Esophagus mucosa (tissue), 1 donor: ENCODE data around the gene IGFBP3. TPM values are rescaled to one million over a fixed set of nuclear protein-coding genes. Genes with fewer than 3 reads are reported as not detected.
A peak's percentile ranks its signal among the peaks of the same experiment; 100 is the strongest.

Experiments used
- ATAC-seq: fragments of 200-7000 bp; cut with Tn5 transposase; one replicate; pipeline ENCODE4 v1.9.1; 2020
- total RNA-seq: library from RNA; stranded (reverse); gene quantifications from one replicate; pipeline ENCODE4 v1.2.4, GENCODE V29; 2023
- donor health status: DM: yes; HTN: yes; CAD: no.

IGFBP3 gene
- total RNA-seq, 1 donor from 2014 or later = 7.9 TPM

DNA sequence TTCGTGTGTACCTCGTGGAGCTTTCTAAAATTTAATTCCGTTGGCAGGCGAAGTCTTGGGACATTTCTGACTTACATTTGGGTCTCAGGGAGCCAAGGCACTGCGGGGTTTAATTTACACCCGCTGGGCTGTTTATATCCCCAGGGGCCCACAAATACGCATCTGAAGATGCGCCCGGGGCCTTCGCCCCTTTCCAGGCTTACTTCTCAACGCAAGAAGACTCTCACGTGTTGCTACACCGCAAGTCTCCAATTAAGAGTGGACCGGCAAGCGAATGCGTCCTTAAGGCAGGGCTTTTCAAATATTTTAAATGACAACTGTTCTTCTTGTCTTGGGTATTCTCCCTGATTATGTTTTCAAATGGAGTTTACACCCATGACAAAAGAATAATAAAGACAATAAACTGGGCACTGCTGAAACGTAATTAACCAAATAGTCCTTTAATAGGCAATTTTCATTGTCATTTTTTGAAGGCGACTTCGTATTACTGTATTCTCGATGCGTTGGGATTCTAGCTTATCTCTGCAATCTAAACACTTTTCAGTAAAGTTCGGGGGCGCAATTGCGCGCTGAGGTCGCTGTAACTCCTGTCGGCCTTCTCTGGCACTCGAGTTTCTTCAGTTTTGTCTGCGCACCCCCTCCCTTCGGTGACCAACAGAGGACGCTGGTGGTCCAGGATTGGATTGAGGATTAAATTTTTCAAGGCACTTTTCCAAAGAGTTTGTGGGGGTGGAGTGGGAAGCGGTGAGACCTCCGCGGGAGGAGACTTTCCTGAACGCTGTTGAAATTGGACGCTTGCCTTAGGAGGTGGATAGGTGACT, 837 bp upstream of the IGFBP3 start:
- peak; percentile 14 for ATAC-seq

DNA sequence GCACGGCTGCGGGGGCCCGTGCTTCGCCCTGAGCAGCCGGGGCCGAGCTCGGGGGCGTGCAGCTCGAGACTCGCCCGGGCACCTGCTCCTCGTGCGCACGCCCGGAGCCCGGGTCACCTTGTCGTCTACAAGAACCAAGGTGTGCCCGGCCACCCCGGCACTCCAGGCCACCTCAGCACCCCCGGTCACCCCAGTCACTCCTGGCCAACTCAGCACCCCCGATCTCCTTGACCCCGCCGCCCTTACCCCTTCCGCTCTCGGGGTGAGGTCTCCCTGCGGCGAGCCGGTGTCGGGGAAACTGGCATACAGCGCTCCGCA, 268 bp upstream of the IGFBP3 start:
- ATAC-seq = peak; percentile 5

DNA sequence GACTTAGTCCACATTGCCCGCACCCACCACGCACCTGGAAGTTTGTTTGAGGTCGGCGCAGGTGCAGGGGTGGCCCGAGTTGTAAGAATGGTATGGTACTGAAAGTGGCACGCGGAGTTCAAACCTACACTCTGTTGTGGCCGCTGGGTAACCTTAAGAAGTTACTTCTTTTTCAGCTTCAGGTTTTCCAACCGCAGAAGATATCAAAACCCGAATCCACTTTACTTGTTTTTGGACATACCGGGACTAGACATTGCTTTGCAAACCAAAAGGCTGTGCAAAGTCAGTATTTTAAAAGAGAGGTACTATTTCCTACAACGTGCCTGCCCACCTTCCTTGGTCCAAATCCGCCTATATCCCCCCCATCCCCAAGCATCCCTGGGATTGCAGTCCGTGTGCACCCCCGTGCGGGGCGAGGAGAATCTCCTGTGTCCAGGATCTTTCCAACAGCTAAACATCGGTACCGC, 1.0 kb downstream of the IGFBP3 start:
- ATAC-seq = no peak

DNA sequence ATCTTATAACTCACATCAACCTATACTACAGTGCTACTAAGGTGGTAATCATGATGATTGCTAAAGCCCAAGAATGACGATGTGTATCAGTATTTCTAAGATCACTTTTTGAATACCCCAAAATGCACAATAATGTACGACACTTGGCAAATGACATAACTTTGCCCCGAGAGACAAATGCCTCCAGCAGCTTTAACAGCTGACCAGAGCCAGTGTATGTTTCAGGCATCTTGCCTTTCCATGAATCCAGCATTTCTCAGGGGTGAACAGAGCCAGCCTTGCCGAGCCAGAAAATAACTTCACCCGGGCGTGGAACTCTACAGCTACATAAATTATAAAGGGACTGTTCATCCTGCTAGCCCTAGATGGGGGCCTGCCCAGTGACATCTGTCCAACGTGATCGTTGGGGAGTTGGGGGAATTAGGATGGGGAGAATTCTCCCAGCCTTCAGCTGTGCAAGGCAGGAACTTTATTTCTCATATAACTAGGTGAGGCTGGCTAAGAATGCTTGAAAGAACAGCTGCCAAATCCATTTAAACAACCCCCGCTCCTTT, 1.8 kb downstream of the IGFBP3 start:
- ATAC-seq = no peak

DNA sequence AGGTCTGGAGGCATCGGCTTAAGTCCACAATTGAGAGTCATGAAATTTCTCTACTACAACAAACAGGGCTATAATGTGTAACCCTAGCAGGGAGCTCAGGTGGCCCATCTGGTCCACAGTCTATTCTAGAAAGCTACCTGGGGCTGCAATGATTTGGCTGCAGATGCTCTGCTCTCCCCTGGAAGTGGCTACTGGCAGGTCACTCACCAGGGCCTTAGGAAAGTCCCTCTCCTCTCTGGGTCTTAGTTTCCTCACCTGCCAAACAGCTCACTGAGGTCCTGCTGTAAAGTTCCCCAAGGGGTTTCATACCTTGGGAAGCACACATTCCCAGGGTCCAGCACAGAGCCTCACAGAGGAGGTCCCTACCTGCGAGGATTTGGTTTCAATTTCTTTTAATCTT, 2.5 kb downstream of the IGFBP3 start:
- ATAC-seq = no peak

DNA sequence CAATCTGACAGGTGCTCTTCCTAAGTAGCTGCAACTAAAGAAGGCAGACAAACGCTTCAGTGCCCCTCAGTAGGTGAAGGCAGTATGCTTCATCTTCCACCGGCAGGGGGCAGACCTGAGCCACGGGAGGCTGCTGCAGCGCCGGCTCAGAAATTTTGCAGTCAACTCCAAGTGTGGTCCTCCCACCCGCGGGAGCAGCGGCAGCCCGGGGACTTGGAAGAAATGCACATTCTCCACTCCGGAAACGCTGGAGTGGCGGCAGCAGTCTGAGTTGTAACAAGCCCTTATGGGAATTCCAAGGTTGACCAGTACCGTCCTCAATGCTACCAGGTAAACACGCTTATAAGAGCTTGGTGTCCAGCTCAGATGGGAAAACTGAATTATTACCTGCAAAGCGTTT, 3.4 kb downstream of the IGFBP3 start:
- peak; percentile 38 for ATAC-seq

DNA sequence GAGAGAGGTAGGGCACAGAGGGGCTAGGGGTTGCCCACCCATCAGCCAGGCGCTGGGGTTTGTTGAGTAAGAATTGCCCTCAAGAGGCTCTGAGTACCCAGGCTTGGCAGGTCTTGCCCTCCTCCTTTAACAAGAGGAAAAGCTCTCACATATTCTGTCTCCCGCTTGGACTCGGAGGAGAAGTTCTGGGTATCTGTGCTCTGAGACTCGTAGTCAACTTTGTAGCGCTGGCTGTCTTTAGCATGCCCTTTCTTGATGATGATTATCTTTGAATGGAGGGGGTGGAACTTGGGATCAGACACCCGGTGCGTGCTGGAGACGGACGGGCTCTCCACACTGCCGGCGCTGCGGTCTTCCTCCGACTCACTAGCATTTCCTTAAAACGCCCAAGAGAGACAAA, 4.0 kb downstream of the IGFBP3 start:
- ATAC-seq = no peak

DNA sequence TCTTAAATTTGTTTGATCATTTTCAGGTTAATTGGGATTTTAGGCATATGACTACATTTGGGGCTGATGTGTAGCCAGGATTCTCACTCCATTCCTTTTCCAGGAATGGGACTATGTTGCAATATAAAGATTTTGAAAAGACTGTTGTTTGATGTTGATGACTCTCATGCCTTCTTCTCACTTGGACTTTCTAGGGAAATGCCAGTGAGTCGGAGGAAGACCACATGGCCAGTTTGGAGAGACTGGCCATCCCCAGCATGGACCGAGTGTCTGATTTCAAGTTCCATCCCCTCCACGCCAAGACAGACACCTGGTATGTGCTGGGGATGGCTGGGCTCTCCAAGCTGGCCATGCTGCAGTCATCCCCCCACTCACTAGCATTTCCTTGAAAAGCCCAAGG, 5.5 kb downstream of the IGFBP3 start:
- ATAC-seq = no peak

DNA sequence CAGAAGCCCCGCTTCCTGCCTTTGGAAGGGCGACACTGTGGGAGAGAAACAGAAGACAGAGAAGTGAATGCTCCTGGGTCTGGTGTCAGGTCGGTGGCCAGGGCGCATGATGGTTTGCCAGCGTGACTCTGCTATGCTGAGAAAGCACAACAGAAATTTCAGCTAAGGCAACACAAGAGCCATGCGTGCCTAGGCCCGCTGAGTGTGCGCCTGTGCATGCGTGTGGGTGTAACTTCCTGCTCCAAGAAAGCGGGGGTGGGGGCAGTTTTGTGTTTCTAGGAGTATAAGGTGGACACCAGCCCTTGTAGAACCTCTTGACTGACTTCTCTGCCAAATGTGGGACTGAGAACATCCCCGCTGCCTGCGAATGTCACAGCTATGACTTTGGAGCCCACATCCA, 6.2 kb downstream of the IGFBP3 start:
- no peak for ATAC-seq

DNA sequence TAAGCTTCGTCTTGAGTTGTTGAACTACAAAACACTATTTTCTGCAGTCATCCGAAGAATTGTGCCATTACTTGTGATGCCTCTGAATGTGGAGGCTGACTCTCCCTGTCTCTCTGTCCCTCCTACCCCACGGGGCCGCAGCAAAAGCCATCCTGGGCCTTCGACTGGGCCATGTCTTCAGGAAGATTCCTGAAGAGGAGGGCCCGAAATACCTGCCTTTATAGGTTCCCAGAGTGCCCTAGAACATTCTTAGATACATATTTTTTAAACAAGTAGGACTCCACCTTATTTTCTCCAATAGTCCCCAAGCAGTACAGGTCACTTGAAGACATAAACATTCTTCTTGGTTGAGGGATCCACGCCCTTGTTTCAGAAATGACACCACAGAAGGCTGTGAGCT, 8.1 kb downstream of the IGFBP3 start:
- ATAC-seq = no peak

DNA sequence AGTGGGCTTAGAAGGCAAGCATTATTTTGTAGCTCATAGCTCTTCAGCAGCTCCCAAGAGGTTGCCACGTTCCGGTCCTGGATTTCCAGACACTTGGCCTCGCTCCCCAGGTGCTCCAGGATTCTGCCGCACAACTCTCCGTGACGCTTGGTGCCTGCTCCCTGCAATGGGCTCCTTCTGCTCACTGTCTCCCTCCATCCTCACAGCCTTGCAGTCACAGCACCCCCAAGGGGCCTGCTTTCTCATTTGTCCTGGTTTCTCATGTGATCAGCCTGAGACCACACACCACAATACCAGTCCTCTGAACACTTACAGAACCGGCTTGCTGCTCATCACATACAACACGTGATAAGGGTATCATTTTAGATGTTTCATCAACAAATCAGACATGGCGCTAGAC, 9.8 kb downstream of the IGFBP3 start:
- no peak for ATAC-seq

DNA sequence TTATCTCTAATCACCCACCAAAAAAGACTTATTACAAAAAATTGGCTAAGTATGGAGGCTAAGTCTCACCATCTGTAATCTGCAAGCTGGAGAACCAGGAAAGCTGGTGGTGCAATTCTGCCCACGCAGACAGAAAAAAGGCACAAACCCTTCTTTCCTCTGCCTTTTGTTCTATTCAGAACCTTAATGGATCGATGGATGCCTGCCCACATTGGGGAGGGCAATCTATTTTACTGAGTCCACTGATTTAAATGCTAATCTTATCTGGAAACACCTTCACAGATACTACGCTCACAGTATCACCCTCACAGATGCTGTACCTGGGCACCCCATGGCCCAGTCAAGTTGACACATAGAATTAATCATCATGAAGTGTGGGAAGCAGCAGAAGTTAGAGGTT, 10.2 kb downstream of the IGFBP3 start:
- ATAC-seq = no peak

DNA sequence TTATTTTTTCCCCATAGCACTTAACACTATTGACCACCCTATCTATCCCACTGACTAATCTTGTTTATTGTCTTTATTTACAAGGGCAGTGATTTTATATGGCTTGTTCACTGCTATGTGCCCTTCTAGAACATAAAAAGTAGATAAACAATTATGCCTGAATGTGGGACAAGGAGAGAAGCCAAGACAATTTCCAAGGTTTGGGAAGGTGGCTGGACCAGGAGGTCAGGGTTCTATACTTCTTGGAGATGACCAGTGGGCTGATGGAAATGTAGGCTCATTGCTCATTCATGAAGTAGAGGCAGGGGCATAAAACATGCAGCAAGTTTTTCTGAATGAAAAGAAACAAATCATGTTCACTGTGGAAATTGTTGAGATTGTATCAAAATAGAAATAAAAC, 11.5 kb downstream of the IGFBP3 start:
- no peak for ATAC-seq

DNA sequence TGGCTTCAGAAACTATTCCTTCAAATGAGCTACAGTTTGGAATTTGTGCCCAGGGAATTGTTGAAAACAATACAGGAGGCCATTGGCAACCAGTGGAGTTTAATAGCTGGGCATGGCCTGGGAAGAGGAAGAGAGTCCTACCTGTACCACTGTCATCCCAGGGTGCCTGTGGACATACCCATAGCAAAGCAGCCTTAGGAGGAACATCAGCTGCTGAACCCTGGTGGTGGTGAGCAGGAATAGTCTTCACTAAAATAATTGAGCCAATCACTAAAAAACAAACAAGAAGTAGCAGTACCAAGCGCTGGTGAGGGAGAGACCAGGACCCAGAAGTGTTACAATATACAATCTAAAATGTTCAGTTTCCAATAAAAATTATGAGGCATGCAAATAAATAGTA, 18.3 kb downstream of the IGFBP3 start:
- ATAC-seq = no peak

DNA sequence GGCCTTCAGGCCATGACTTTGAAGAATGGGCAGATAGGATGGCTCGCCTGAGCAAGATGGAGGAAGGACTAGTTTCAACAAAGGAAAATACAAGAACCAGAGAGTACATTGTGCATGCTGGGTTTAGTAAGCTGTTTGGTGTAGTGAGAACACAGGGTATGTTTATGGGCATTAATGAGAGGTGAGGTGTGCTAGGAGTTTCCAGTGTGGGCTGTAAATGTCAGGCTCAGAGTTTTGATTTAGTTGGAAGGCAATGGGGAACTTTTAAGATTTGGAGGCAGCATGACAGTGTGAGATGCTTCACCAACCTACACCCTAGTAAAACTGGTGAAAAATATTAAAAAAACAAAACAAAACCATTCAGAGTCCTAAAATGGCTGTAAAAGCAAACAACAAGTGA, 19.5 kb downstream of the IGFBP3 start:
- no peak for ATAC-seq

DNA sequence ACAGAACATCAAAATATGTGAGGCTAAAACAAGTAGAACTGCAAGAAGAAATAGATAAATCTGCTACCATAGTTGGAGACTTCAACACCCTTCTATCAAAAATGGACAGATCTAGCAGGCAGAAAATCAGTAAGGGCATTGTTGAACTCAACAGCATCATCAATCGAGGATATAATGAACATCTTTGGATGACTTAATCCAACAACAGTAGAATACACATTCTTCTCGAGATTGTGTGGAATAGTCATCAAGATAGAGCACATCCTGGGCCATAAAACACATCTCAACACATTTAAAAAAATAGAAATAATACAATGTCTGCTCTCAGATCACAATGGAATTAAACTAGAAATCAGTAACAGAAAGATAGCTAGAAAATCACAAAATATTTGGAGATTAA, 22.9 kb downstream of the IGFBP3 start:
- ATAC-seq = no peak

DNA sequence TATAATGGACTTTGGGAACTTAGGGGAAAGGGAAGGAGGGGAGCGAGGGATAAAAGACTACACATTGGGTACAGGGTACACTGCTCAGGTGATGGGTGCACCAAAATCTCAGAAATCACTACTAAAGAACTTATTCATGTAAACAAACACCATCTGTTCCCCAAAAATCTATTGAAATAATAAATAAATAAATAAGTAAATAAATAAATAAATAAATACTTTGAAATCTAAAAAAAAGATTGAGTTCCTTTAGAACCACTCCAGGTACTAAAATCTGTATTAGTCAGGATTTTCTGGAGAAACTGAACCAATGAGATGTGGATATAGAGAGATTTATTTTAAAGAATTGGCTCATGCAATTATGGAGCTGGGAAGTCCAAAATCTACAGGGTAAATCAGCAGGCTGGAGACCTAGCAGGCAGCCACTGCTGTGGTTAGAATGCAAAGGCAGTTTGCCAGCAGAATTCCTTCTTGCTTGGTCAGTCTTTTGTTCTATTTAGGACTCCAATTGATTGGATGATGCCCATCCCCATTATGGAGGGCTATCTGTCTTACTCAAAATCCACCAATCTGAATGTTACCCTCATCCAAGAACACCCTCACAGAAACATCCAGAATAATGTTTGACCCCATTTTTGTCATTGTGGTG, 23.9 kb downstream of the IGFBP3 start:
- ATAC-seq = no peak

DNA sequence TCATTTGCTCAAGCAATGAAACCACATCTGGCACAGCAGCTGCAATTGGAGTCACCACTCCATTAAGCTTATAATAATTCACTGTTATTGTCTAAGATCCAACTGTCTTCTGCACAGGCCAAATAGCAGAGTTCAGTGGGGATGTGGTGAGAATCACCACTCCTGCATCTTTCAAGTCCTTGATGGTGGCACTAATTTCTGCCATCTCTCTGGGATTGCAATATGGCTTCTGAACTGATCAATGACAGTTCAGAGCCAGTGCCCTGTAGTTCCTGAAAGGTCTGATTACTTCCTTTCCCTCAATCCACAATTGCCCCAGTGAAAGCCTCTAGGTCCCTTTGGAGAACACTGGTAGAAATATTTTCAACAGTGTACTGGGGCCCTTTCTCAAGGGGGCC, 26.4 kb downstream of the IGFBP3 start:
- no peak for ATAC-seq

DNA sequence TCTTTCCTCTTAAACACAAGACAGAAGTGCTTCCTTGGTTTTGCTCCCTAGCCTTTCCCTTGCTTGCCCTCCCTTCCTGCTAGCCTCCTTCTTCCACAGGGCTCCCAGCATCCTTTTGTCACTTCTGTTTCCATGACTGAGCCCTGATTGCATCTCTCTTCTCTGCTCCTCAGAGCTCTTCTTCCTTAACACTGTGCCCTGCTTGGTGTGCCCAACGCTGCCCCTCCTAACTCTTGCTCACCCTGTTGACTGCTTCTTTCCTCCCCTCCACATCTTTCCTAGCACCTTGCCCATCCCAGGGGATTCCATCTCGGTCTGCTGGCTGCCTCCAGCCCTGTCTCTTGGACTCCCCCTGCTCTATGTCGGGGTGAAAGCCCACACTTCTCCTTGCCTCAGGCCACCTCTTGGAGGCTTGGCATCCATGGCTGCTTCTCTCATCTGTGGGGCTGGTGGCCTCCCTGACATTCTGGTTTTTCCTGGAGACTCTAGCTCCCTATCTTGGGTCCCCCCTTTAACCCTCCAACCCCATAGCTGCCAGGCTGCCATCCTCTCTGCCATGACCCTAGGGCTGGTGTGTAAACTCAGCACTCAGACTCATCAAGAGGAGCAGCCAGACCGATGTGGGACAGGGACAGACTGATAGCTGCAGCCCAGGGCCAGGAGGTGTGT, 26.9 kb downstream of the IGFBP3 start:
- no peak for ATAC-seq

DNA sequence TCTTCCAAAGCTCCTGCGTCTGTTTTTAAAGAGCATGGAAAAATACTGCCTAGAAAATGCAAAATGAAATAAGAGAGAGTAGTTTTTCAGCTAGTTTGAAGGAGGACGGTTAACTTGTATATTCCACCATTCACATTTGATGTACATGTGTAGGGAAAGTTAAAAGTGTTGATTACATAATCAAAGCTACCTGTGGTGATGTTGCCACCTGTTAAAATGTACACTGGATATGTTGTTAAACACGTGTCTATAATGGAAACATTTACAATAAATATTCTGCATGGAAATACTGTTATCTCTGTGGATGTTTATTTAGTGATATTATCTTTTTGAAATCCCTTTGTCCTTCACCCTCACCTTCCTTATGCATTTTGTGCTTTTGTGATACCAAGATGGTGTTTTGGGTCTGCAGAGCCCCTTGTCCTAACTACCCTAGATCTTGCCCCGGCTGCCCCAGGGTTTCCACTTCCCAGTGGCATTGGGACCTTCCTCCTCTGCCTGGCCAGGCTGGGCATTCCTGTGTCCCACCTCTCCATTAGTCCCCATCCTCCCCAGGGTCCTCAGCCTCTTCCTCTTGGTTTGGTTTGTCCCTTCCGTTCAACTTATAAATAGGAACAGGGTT, 27.6 kb downstream of the IGFBP3 start:
- no peak for ATAC-seq

DNA sequence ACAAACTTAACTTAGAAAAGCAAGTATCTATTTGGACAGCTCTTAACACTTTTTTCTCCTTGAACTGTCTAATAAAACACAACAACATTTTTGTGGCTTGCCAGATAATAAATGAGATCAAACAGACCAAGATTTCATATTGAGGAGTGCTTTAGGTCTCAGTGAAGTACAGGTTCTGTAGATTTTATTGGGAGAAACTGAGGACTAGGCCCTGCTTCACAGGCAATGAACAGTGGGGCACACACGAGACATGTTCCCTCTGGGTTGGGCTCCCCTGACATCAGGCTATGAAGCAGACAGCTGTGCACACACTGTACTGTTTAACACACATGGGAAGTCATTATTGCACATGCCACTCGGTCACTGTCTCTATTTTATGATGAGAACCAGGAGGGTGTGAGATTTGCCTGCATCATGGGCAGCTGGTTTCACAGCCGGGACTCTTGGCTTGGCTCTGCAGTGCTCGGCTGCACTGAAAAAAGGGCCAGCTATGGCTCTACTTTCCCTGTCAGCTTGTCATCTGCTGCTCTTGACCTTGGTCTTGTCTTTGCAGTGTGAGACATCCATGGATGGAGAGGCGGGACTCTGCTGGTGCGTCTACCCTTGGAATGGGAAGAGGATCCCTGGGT, 28.6 kb downstream of the IGFBP3 start:
- ATAC-seq = no peak
